Activated T-cell treated with anti-CD3 and anti-CD28 coated beads for 24 hours (primary cell): ENCODE data around the gene TPM2.

ENCODE experiments used
- DNase-seq: peaks from one replicate; pipeline ENCODE4 v3.0.0-alpha.2; 2020; ENCODE audit warnings: low read depth

The TPM2 gene

GRCh38 chr9:35718721-35719511, 29.2 kb upstream of the TPM2 start:
- DNase-seq, result no peak

- DNase-seq, result no peak
Measured at GRCh38 chr9:35717132-35717870, 27.6 kb upstream of the TPM2 start.

- no peak for DNase-seq
Measured at GRCh38 chr9:35716230-35716629, 26.5 kb upstream of the TPM2 start.

- no peak for DNase-seq
Measured at GRCh38 chr9:35714579-35715252, 25.0 kb upstream of the TPM2 start.

- no peak for DNase-seq
Measured at GRCh38 chr9:35714123-35714522, 24.4 kb upstream of the TPM2 start.

DNA sequence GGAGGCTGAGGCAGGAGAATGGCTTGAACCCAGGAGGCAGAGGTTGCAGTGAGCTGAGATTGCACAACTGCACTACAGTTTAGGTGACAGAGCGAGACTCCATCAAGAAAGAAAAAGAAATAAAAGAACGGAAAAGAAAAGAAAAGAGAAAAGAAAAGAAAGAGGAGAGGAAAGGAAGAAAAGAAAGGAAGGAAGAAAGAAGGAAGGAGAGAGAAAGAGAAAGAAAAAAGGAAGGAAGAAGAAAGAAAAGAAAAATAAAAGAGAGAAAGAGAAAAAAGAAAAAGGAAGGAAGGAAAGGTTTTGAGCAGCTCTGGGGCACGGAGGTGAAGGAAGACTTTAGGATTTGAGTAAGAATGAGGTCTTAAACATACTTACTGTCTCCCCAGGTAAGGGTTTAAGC, 23.9 kb upstream of the TPM2 start:
- no peak for DNase-seq

DNA sequence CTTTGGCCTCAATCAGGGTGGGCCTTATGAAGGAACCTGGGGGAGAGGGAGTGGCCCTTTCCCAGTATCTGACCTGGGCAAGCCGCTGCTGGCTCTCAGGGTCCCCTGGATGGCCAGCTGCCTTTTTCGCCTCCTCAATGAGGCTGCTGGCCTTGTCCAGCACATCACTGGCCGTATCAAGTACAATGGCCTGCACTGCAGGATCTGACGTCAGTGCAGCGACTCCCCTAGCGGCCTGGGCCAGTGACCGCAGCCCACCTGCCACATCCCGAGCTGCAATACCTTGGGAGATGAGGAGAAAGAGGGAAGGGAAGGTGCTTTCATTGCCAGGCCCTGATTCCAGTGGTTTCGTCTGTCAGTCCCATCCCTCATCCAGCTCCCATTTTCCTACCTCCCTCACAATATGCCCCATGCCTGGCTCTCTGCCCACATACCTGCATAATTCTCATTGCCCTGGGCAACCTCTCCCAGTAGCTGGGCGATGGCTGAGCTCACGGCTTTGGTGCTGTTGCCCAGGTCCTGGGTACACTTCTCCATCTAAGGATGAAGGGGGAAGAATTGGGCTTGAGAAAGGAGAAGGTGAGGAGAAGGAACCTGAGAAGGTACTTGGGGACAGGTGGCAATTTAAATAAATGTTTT, 23.2 kb upstream of the TPM2 start:
- no peak for DNase-seq

GRCh38 chr9:35711501-35712428, 22.0 kb upstream of the TPM2 start:
- DNase-seq, result no peak

- DNase-seq, result no peak
Measured at GRCh38 chr9:35710818-35711500, 21.2 kb upstream of the TPM2 start.

- DNase-seq, result no peak
Measured at GRCh38 chr9:35708146-35708545, 18.4 kb upstream of the TPM2 start.

GRCh38 chr9:35706951-35707350, 17.2 kb upstream of the TPM2 start:
- DNase-seq, result no peak

- no peak for DNase-seq
Measured at GRCh38 chr9:35705836-35706430, 16.2 kb upstream of the TPM2 start.

DNA sequence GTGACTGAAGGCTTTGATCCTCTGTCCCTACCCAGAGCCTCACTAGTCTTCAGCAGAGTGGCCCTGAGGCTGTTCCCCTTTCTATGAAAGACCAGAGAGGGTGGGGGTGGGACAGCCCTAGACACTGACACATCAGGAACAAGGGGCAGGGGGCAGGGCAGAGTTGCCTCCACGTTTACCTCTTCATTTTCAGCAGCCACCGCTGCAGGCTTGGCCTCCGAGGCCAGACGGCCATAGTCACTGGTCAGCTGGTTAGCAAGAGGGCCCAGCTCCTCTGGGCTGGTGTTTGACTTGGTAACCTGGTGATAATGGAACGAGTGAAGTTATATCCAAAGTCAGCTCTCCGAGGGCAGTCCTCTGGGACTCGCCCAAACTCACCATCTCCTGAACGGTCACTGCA, 15.6 kb upstream of the TPM2 start:
- no peak for DNase-seq

GRCh38 chr9:35703906-35704672, 14.4 kb upstream of the TPM2 start:
- DNase-seq, result no peak

- DNase-seq, result no peak
Measured at GRCh38 chr9:35702696-35703095, 13.0 kb upstream of the TPM2 start.

GRCh38 chr9:35700942-35701341, 11.2 kb upstream of the TPM2 start:
- no peak for DNase-seq

GRCh38 chr9:35700031-35700430, 10.3 kb upstream of the TPM2 start:
- DNase-seq, result no peak

- DNase-seq, result no peak
Measured at GRCh38 chr9:35698231-35698630, 8.5 kb upstream of the TPM2 start.

DNA sequence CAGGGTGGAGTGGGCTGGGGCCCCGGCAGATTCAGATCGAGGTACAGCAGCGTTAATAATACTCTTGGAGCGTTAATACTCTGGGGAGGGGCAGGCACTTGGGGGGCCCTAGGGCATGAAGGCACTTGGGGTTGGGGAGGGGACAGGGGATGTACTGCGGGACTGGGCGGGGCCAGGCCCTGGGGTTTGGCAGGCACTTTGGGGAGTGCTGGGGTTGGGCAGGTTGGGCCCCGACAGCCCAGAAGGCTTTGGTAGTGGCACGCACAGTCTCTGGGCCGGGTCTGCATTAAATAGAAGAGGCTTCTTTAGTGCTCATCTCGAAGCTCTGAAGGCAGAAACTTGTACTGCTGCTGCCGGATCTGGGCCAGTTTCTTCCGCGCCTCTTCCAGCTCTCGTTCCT, 7.8 kb upstream of the TPM2 start:
- no peak for DNase-seq
